SKM-1 (cell line): ENCODE results near the gene PTH2R.
"Not testable (repeated sequence)": the region's sequence is repeated elsewhere in the genome, so short reads cannot be mapped to it uniquely, and the experiment has no call there.

Experiments used
- DNase-seq: peaks from one replicate; lab custom pipeline; 2025; ENCODE audit not compliant: unreplicated experiment; lab: John Stamatoyannopoulos, UW

Gene PTH2R

GRCh38 chr2:208482453-208483015 lies 75.9 kb downstream of the PTH2R start:
- DNase-seq: not testable (repeated sequence)

- no peak for DNase-seq
Observed at GRCh38 chr2:208485390-208485789, 78.8 kb downstream of the PTH2R start.

- DNase-seq: no peak
Observed at GRCh38 chr2:208488686-208489564, 82.3 kb downstream of the PTH2R start.

GRCh38 chr2:208489687-208490086 lies 83.1 kb downstream of the PTH2R start:
- no peak for DNase-seq

- no peak for DNase-seq
Observed at GRCh38 chr2:208490492-208490891, 83.9 kb downstream of the PTH2R start.

- DNase-seq: no peak
Observed at GRCh38 chr2:208491641-208492040, 85.0 kb downstream of the PTH2R start.

- DNase-seq: no peak
Observed at GRCh38 chr2:208492069-208492468, 85.5 kb downstream of the PTH2R start.

GRCh38 chr2:208493186-208493585 lies 86.6 kb downstream of the PTH2R start:
- DNase-seq: no peak

- no peak for DNase-seq
Observed at GRCh38 chr2:208496129-208496528, 89.5 kb downstream of the PTH2R start.

GRCh38 chr2:208501206-208501605 lies 94.6 kb downstream of the PTH2R start:
- no peak for DNase-seq

- no peak for DNase-seq
Observed at GRCh38 chr2:208502288-208502687, 95.7 kb downstream of the PTH2R start.

- not testable (repeated sequence) for DNase-seq
Observed at GRCh38 chr2:208505365-208505764, 98.8 kb downstream of the PTH2R start.

- DNase-seq: no peak
Observed at GRCh38 chr2:208509586-208509985, 103.0 kb downstream of the PTH2R start.

- no peak for DNase-seq
Observed at GRCh38 chr2:208511016-208511415, 104.4 kb downstream of the PTH2R start.

GRCh38 chr2:208511573-208511972 lies 105.0 kb downstream of the PTH2R start:
- no peak for DNase-seq

GRCh38 chr2:208515099-208515498 lies 108.5 kb downstream of the PTH2R start:
- DNase-seq: no peak

GRCh38 chr2:208523069-208523468 lies 116.5 kb downstream of the PTH2R start:
- DNase-seq: not testable (repeated sequence)

GRCh38 chr2:208525165-208525564 lies 118.6 kb downstream of the PTH2R start:
- DNase-seq: not testable (repeated sequence)

GRCh38 chr2:208529796-208530195 lies 123.2 kb downstream of the PTH2R start:
- DNase-seq: no peak

- DNase-seq: no peak
Observed at GRCh38 chr2:208531361-208531760, 124.8 kb downstream of the PTH2R start.

- DNase-seq: not testable (repeated sequence)
Observed at GRCh38 chr2:208535578-208535977, 129.0 kb downstream of the PTH2R start.

- no peak for DNase-seq
Observed at GRCh38 chr2:208541461-208541988, 134.9 kb downstream of the PTH2R start.
